HepG2 (cell line): ENCODE measurements around the gene GTPBP6. TPM values are rescaled to one million over a fixed set of nuclear protein-coding genes. Genes with fewer than 3 reads are reported as not detected.

Experiments used
- DNMT1 ChIP-seq: sonication (generic); formaldehyde crosslinking; IDR thresholded peaks from 2 replicates; pipeline ENCODE4 v1.5.1; 2020; ENCODE audit warnings: mild to moderate bottlenecking, missing genetic modification reagents
- ELF4 ChIP-seq: sonication (generic); formaldehyde crosslinking; IDR thresholded peaks from 2 replicates; pipeline ENCODE4 v1.5.0; 2020; ENCODE audit warnings: missing genetic modification reagents, mild to moderate bottlenecking, moderate library complexity, borderline replicate concordance
- ESRRA ChIP-seq: sonication (generic); formaldehyde crosslinking; IDR thresholded peaks from 2 replicates; pipeline ENCODE4 v1.5.1; 2020; ENCODE audit warnings: mild to moderate bottlenecking, low read depth, missing genetic modification reagents
- ETV5 ChIP-seq: IDR thresholded peaks from 2 replicates; pipeline ENCODE4 v1.6.1; 2018; ENCODE audit warnings: missing biosample characterization, missing genetic modification reagents, inconsistent platforms, borderline replicate concordance
- HNF4A ChIP-seq: sonication (generic); formaldehyde crosslinking; IDR thresholded peaks from 2 replicates; pipeline ENCODE4 v1.4.0; 2020; ENCODE audit warnings: missing genetic modification reagents
- KAT8 ChIP-seq: IDR thresholded peaks from 2 replicates; pipeline ENCODE4 v1.6.1; 2016; ENCODE audit warnings: missing genetic modification reagents, missing compliant biosample characterization
- MEIS2 ChIP-seq: sonication (generic); formaldehyde crosslinking; IDR thresholded peaks from 2 replicates; pipeline ENCODE4 v1.9.0; 2021; ENCODE audit warnings: mild to moderate bottlenecking, missing genetic modification reagents
- MIXL1 ChIP-seq: IDR thresholded peaks from 2 replicates; pipeline ENCODE4 v1.6.1; 2016
- MYC ChIP-seq: sonication (generic); formaldehyde crosslinking; IDR thresholded peaks from 2 replicates; pipeline ENCODE4 v1.9.0; 2021; ENCODE audit warnings: missing genetic modification reagents, borderline replicate concordance
- MZF1 ChIP-seq: sonication (generic); formaldehyde crosslinking; IDR thresholded peaks from 2 replicates; pipeline ENCODE4 v1.8.1; 2023; ENCODE audit warnings: mild to moderate bottlenecking, missing genetic modification reagents, borderline replicate concordance
- RAD21 ChIP-seq: fragments of 450-650 bp; formaldehyde crosslinking; IDR thresholded peaks from 2 replicates; pipeline ENCODE4 v1.5.0; 2020; ENCODE audit warnings: mild to moderate bottlenecking
- ZNF317 ChIP-seq: sonication (generic); formaldehyde crosslinking; IDR thresholded peaks from 2 replicates; pipeline ENCODE4 v1.5.0; 2020; ENCODE audit warnings: mild to moderate bottlenecking, missing genetic modification reagents
- ZNF563 ChIP-seq: sonication (generic); formaldehyde crosslinking; IDR thresholded peaks from 2 replicates; pipeline ENCODE4 v1.8.0; 2022; ENCODE audit warnings: mild to moderate bottlenecking, moderate library complexity, missing genetic modification reagents
- polyA plus RNA-seq, 8 experiments: library from polyadenylated mRNA; depleted of rRNA in 3 of 8; stranded (reverse) in 7 of 8; unstranded in 1 of 8; fragments of >200 nt; fragmentation: Illumina TruSeq in 4 of 8; extraction: Trizol in 4 of 8; gene quantifications; 2 replicates each; pipeline versions ENCODE4 v1.2.1 to v1.2.3, GENCODE V29; 2011 to 2016; ENCODE audit warnings: low read depth in 4 of 8, missing spikeins in 1 of 8, mixed read lengths in 1 of 8; ENCODE audit not compliant: insufficient read depth in 1 of 8
- total RNA-seq, 5 experiments: library from RNA; depleted of rRNA; stranded (reverse); fragments of >200 nt; fragmentation: Illumina TruSeq; extraction: Trizol; gene quantifications; 2 replicates each; pipeline ENCODE4 v1.2.3, GENCODE V29; 2016; ENCODE audit warnings: low read depth in 1 of 5
- TF ChIP-seq, protein P1 (sequence below): sonication (generic); formaldehyde crosslinking; IDR thresholded peaks from 2 replicates; pipeline ENCODE4 v1.4.0; 2020; ENCODE audit warnings: missing genetic modification reagents
- TF ChIP-seq, protein P2 (sequence below): IDR thresholded peaks from 2 replicates; pipeline ENCODE4 v1.6.1; 2016; ENCODE audit warnings: low read depth
- TF ChIP-seq, protein P3 (sequence below): IDR thresholded peaks from 2 replicates; pipeline ENCODE4 v1.4.0; 2020; ENCODE audit warnings: mild to moderate bottlenecking, missing genetic modification reagents
- TF ChIP-seq, protein P4 (sequence below): sonication (generic); formaldehyde crosslinking; IDR thresholded peaks from 2 replicates; pipeline ENCODE4 v1.8.1; 2023; ENCODE audit warnings: mild to moderate bottlenecking, moderate library complexity, missing genetic modification reagents

GTPBP6 gene
- total and polyA plus RNA-seq, 2 of the 13 experiments (the other 11 are each of a cell fraction or from before 2014, with no cell fraction given), result 20.2 to 39.6 TPM

GRCh38 chrX:270848-271367 lies 47.7 kb downstream of the GTPBP6 start (continued):
- TF ChIP-seq MIXL1 (0 out of 2 replicates have a peak, but pooled peaks have one; percentile 56), KAT8 (peak; percentile 24; the same call in 1 of the 2 replicates), MZF1 (CRISPR knock-in tag) (no peak), MYC (CRISPR knock-in tag) (peak; percentile 81; the same call in 1 of the 2 replicates), ETV5 (CRISPR knock-in tag) (peak; percentile 76; the same call in 1 of the 2 replicates), ELF4 (CRISPR knock-in tag) (no peak), ZNF317 (CRISPR knock-in tag) (peak; percentile 34; the same call in 1 of the 2 replicates), ESRRA (CRISPR knock-in tag) (peak; percentile 97), ZNF563 (CRISPR knock-in tag) (peak; percentile 64), MEIS2 (CRISPR knock-in tag) (0 out of 2 replicates have a peak, but pooled peaks have one; percentile 52), RAD21 (CRISPR knock-in tag) (no peak), HNF4A (peak; percentile 84), DNMT1 (no peak)
- TF ChIP-seq, protein P1, sequence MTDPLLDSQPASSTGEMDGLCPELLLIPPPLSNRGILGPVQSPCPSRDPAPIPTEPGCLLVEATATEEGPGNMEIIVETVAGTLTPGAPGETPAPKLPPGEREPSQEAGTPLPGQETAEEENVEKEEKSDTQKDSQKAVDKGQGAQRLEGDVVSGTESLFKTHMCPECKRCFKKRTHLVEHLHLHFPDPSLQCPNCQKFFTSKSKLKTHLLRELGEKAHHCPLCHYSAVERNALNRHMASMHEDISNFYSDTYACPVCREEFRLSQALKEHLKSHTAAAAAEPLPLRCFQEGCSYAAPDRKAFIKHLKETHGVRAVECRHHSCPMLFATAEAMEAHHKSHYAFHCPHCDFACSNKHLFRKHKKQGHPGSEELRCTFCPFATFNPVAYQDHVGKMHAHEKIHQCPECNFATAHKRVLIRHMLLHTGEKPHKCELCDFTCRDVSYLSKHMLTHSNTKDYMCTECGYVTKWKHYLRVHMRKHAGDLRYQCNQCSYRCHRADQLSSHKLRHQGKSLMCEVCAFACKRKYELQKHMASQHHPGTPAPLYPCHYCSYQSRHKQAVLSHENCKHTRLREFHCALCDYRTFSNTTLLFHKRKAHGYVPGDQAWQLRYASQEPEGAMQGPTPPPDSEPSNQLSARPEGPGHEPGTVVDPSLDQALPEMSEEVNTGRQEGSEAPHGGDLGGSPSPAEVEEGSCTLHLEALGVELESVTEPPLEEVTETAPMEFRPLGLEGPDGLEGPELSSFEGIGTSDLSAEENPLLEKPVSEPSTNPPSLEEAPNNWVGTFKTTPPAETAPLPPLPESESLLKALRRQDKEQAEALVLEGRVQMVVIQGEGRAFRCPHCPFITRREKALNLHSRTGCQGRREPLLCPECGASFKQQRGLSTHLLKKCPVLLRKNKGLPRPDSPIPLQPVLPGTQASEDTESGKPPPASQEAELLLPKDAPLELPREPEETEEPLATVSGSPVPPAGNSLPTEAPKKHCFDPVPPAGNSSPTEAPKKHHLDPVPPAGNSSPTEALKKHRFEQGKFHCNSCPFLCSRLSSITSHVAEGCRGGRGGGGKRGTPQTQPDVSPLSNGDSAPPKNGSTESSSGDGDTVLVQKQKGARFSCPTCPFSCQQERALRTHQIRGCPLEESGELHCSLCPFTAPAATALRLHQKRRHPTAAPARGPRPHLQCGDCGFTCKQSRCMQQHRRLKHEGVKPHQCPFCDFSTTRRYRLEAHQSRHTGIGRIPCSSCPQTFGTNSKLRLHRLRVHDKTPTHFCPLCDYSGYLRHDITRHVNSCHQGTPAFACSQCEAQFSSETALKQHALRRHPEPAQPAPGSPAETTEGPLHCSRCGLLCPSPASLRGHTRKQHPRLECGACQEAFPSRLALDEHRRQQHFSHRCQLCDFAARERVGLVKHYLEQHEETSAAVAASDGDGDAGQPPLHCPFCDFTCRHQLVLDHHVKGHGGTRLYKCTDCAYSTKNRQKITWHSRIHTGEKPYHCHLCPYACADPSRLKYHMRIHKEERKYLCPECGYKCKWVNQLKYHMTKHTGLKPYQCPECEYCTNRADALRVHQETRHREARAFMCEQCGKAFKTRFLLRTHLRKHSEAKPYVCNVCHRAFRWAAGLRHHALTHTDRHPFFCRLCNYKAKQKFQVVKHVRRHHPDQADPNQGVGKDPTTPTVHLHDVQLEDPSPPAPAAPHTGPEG, result no peak
- TF ChIP-seq, protein P2, sequence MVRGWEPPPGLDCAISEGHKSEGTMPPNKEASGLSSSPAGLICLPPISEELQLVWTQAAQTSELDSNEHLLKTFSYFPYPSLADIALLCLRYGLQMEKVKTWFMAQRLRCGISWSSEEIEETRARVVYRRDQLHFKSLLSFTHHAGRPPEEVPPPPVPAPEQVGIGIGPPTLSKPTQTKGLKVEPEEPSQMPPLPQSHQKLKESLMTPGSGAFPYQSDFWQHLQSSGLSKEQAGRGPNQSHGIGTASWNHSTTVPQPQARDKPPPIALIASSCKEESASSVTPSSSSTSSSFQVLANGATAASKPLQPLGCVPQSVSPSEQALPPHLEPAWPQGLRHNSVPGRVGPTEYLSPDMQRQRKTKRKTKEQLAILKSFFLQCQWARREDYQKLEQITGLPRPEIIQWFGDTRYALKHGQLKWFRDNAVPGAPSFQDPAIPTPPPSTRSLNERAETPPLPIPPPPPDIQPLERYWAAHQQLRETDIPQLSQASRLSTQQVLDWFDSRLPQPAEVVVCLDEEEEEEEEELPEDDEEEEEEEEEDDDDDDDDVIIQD (CRISPR knock-in tag), result 0 out of 2 replicates have a peak, but pooled peaks have one; percentile 12
- TF ChIP-seq, protein P3, sequence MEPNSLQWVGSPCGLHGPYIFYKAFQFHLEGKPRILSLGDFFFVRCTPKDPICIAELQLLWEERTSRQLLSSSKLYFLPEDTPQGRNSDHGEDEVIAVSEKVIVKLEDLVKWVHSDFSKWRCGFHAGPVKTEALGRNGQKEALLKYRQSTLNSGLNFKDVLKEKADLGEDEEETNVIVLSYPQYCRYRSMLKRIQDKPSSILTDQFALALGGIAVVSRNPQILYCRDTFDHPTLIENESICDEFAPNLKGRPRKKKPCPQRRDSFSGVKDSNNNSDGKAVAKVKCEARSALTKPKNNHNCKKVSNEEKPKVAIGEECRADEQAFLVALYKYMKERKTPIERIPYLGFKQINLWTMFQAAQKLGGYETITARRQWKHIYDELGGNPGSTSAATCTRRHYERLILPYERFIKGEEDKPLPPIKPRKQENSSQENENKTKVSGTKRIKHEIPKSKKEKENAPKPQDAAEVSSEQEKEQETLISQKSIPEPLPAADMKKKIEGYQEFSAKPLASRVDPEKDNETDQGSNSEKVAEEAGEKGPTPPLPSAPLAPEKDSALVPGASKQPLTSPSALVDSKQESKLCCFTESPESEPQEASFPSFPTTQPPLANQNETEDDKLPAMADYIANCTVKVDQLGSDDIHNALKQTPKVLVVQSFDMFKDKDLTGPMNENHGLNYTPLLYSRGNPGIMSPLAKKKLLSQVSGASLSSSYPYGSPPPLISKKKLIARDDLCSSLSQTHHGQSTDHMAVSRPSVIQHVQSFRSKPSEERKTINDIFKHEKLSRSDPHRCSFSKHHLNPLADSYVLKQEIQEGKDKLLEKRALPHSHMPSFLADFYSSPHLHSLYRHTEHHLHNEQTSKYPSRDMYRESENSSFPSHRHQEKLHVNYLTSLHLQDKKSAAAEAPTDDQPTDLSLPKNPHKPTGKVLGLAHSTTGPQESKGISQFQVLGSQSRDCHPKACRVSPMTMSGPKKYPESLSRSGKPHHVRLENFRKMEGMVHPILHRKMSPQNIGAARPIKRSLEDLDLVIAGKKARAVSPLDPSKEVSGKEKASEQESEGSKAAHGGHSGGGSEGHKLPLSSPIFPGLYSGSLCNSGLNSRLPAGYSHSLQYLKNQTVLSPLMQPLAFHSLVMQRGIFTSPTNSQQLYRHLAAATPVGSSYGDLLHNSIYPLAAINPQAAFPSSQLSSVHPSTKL (CRISPR knock-in tag), result peak; percentile 52
- TF ChIP-seq, protein P4, sequence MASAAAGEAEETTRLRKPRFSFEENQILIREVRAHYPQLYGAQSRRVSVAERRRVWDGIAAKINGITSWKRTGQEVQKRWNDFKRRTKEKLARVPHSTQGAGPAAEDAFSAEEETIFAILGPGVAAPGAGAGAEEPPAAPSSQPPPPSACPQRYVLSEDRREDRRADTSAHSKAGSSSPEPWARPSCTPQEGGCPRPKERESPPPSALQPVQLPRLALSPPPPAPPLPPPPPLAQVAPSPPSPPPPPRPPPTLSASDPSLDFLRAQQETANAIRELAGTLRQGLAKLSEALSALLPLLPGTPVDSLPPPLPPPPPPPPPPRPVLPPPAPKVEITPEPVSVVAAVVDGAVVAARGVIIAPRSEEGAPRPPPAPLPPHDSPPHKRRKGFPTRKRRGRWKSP (CRISPR knock-in tag), result no peak
